ENCODE data around the gene NOXRED1.

Gene NOXRED1

GRCh38 chr14:77344377-77344996 lies 78.8 kb downstream of the NOXRED1 start:
- no peak for DNase-seq (ENCODE audit: low spot score)
- no peak for FAIRE-seq

Measured in urothelium cell line (cell line).